Measurements from ENCODE around the gene TERT.

TERT gene

DNA sequence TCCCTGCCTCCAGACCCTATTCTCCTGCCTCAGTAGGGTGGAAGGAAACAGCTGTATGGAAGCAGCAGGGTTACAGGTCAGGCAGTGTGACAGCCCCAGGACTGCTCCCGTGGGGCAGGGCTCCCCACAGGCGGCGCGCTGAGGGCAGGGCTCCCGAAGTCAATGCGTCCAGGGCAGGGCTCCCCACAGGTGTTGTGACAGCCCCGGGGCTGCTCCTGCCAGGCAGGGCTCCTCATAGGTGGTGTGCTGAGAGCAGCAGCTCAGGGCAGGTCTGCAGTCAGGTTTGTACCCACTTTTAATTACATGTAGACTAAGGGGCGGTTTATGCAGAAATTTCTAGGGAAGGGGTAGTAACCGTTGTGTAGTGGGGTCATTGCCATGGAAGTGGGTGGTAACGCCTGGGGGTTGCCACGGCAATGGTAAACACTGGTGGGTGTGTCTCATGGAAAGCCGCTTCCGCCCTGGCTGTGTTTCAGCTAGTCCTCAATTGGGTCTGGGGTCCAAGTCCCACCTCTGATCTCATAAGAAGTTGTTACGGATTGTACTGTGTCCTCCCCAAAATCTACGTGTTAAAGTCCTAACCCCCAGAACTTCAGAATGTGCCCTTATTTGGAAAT is 16.7 kb upstream of the TERT start:
- peaks cover 56% of the 10 kb centered on the region for H3K4me1 Mint-ChIP-seq
- H3K4me3 Mint-ChIP-seq, result no peak overlapping the region
- ATAC-seq (replicated peaks; ENCODE audit: extremely low read depth, poor library complexity, severe bottlenecking), result no peak
- H3K9me3 Mint-ChIP-seq, result no peaks in the 10 kb centered on the region
- peaks cover 12% of the 10 kb centered on the region for H3K36me3 Mint-ChIP-seq (ENCODE audit: insufficient read depth)
- no peaks in the 10 kb centered on the region for H3K27me3 Mint-ChIP-seq
- DNase-seq (ENCODE audit: low spot score in 2 of 2), result no peak
- no peak overlapping the region for H3K27ac Mint-ChIP-seq (ENCODE audit: low read depth)

DNA sequence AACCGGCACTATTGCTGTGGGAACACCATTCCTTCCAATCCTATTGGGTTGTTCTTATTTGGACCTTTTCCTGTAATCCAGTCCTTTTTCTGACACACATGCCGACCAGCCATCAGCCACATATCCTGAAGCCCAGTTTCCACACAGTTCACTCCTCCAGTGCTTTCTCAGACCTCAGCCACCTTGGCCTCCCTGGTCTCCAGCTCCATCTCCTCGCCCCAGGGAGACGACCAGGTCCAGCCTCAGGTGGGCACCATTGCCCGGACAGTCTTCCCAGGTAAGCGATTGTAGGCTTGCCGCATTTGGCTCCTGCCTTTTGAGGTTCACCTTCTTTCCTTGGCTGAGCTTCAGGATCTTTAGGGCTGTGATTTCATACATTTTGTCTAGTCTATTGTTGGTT is 15.2 kb upstream of the TERT start:
- Mint-ChIP-seq H3K36me3 (ENCODE audit: insufficient read depth) (peaks cover 12% of the 10 kb centered on the region), H3K4me1 (peaks cover 42% of the 10 kb centered on the region), H3K4me3 (no peak overlapping the region), H3K9me3 (no peaks in the 10 kb centered on the region), H3K27ac (ENCODE audit: low read depth) (no peak overlapping the region), H3K27me3 (no peaks in the 10 kb centered on the region)
- no peak for ATAC-seq (replicated peaks; ENCODE audit: extremely low read depth, poor library complexity, severe bottlenecking)
- no peak for DNase-seq (ENCODE audit: low spot score in 2 of 2)

DNA sequence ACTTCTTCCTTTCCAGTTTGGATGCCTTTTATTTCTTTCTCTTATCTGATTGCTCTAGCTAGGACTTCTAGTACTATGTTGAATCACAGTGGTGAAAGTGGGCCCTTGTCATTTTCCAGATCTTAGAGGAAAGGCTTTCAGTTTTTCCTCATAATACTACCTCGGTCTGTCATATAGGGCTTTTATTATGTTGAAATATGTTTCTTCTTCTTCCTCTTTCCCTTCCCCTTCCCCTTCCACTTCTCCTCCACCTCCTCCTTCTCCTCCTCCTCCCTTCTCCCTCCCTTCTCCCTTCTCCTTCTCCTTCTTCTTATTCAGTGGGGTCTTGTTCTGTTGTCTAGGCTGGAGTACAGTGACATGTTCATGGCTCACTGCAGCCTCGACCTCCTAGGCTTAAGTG is 9.2 kb upstream of the TERT start:
- no peaks in the 10 kb centered on the region for H3K9me3 Mint-ChIP-seq
- H3K27ac Mint-ChIP-seq (ENCODE audit: low read depth), result no peak overlapping the region
- H3K4me1 Mint-ChIP-seq, result no peaks in the 10 kb centered on the region
- no peak overlapping the region for H3K4me3 Mint-ChIP-seq
- no peaks in the 10 kb centered on the region for H3K36me3 Mint-ChIP-seq (ENCODE audit: insufficient read depth)
- ATAC-seq (replicated peaks; ENCODE audit: extremely low read depth, poor library complexity, severe bottlenecking), result no peak
- H3K27me3 Mint-ChIP-seq, result no peaks in the 10 kb centered on the region
- DNase-seq (ENCODE audit: low spot score in 2 of 2), result no peak

DNA sequence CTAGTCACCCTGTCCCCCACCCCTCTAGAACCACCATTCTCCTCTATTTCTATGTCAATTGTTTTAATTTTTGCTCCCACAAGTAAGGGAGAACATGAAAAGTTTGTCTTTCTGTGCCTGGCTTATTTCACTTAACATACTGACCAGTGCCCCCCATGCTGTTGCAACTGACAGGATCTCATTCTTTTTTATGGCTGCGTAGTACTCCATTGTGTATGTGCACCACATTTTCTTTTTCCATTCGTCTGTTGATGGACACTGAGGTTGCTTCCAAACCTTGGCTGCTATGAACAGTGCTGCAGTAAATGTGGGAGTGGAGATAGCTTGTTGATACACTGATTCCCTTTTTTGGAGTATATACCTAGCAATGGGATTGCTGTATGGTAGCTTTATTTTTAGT is 7.4 kb upstream of the TERT start:
- H3K27ac Mint-ChIP-seq (ENCODE audit: low read depth), result no peak overlapping the region
- no peaks in the 10 kb centered on the region for H3K36me3 Mint-ChIP-seq (ENCODE audit: insufficient read depth)
- H3K4me1 Mint-ChIP-seq, result no peaks in the 10 kb centered on the region
- H3K4me3 Mint-ChIP-seq, result no peak overlapping the region
- H3K27me3 Mint-ChIP-seq, result no peaks in the 10 kb centered on the region
- ATAC-seq (replicated peaks; ENCODE audit: extremely low read depth, poor library complexity, severe bottlenecking) (no peak), DNase-seq (ENCODE audit: low spot score in 2 of 2) (no peak)
- H3K9me3 Mint-ChIP-seq, result no peaks in the 10 kb centered on the region

DNA sequence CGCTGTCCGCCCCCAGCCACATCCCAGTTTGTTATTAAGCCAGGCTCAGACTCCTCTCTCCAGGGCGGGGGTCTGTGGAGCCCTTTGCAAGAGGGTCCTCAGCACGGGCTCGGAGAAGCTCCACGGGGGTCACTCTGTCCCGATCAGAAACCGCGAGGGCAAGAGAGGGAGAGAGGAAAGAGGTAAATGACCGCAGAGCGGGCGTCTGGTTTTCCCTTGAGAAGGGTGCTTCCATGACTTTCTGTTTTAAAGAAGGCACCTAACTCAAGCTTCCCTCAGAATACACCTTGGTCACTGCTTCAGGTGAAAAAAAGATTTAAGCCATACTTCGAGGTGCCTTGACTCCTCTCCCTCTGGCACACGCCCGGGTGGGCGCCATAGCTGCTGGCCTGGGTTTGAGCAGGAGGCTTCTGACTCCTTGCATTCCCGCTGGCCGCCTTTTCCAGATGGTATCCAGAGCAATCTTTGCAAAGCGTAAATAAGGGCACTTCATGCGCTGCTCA is 5.8 kb upstream of the TERT start:
- no peak overlapping the region for H3K4me3 Mint-ChIP-seq
- H3K9me3 Mint-ChIP-seq, result no peaks in the 10 kb centered on the region
- H3K4me1 Mint-ChIP-seq, result no peaks in the 10 kb centered on the region
- H3K36me3 Mint-ChIP-seq (ENCODE audit: insufficient read depth), result no peaks in the 10 kb centered on the region
- ATAC-seq (replicated peaks; ENCODE audit: extremely low read depth, poor library complexity, severe bottlenecking) (no peak), DNase-seq (ENCODE audit: low spot score in 2 of 2) (no peak)
- no peak overlapping the region for H3K27ac Mint-ChIP-seq (ENCODE audit: low read depth)
- no peaks in the 10 kb centered on the region for H3K27me3 Mint-ChIP-seq

DNA sequence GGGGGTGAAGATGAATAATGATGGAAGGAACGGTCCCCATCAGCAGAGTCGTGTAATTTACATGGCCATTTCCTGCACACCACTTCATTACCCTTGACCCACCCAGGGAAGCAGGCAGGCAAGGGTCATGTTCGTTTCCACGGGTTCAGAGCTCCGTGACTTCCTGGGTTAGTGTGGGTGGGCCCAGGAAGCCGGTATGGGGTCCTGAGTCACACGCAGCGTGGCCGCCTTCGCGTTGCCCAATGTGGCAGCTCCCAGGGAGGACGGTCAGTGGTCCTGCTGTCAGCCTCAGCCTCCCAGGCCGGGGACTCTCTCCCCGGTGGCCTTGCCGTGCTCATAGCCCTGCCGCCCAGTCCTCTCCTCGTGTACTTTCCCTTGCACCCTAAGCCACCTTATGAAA is 5.1 kb upstream of the TERT start:
- H3K36me3 Mint-ChIP-seq (ENCODE audit: insufficient read depth), result no peaks in the 10 kb centered on the region
- H3K27ac Mint-ChIP-seq (ENCODE audit: low read depth), result no peak overlapping the region
- no peaks in the 10 kb centered on the region for H3K4me1 Mint-ChIP-seq
- H3K4me3 Mint-ChIP-seq, result no peak overlapping the region
- ATAC-seq (replicated peaks; ENCODE audit: extremely low read depth, poor library complexity, severe bottlenecking) (no peak), DNase-seq (ENCODE audit: low spot score in 2 of 2) (no peak)
- H3K27me3 Mint-ChIP-seq, result no peaks in the 10 kb centered on the region
- H3K9me3 Mint-ChIP-seq, result no peaks in the 10 kb centered on the region

DNA sequence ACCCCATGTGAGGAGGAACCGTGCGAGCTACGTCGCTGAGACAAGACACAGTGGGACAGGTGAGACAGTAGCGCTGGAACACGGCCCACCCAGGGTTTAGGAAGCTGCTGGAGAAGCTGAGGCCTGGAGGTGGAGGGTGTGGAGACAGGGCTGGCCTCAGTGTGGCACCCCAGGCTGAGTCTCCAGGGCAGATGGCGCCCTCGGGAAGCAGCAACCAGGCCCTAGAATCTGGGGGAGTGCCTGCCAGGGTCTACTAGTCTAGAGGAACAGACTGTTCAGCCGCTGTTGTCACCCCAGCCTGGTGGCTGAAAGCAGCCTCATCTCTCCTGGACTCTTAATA is 4.6 kb upstream of the TERT start:
- Mint-ChIP-seq H3K27me3 (no peaks in the 10 kb centered on the region), H3K36me3 (ENCODE audit: insufficient read depth) (no peaks in the 10 kb centered on the region), H3K4me3 (no peak overlapping the region), H3K4me1 (no peaks in the 10 kb centered on the region), H3K27ac (ENCODE audit: low read depth) (no peak overlapping the region), H3K9me3 (no peaks in the 10 kb centered on the region)
- no peak for DNase-seq (ENCODE audit: low spot score in 2 of 2)
- ATAC-seq (replicated peaks; ENCODE audit: extremely low read depth, poor library complexity, severe bottlenecking), result no peak

DNA sequence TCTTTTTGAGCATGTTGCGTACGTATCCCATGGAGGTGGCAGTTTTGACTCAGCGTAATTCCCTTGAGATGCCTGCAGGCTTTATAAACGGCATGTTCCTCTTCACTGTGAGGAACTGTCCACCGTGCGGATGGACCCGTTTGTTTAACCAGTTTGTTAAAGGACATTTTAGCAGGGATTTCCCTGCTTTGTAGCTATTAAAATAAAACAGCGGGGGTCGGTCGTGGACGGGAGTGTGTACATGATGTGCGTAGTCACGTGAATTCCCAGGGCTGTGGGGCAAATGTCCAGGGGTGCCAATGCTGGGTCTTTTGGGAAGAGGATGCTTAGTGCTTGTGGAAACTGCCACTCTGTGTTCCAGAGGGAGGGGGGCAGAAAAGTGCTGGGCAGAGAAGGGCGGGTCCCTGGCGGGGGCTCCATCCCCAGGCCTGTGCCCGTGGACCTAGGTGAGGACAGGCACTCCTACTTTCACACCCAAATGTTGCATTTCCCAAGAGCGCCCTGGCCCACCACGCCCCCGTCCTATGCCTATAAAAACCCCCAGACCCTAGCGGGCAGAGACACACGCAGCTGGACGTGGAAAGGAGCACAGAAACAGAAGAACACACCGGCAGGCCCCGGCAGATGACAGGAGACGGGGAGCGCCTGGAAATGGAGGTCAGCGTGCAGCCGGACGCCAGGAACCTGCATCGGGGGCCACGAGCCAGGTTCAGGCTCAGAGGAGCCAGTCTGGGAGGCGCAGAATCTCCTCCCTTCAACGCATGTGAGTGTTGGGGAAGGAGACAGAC is 4.0 kb upstream of the TERT start:
- no peaks in the 10 kb centered on the region for H3K4me1 Mint-ChIP-seq
- no peak overlapping the region for H3K27ac Mint-ChIP-seq (ENCODE audit: low read depth)
- ATAC-seq (replicated peaks; ENCODE audit: extremely low read depth, poor library complexity, severe bottlenecking) (no peak), DNase-seq (ENCODE audit: low spot score in 2 of 2) (no peak)
- H3K4me3 Mint-ChIP-seq, result no peak overlapping the region
- H3K27me3 Mint-ChIP-seq, result no peaks in the 10 kb centered on the region
- H3K9me3 Mint-ChIP-seq, result no peaks in the 10 kb centered on the region
- no peaks in the 10 kb centered on the region for H3K36me3 Mint-ChIP-seq (ENCODE audit: insufficient read depth)

DNA sequence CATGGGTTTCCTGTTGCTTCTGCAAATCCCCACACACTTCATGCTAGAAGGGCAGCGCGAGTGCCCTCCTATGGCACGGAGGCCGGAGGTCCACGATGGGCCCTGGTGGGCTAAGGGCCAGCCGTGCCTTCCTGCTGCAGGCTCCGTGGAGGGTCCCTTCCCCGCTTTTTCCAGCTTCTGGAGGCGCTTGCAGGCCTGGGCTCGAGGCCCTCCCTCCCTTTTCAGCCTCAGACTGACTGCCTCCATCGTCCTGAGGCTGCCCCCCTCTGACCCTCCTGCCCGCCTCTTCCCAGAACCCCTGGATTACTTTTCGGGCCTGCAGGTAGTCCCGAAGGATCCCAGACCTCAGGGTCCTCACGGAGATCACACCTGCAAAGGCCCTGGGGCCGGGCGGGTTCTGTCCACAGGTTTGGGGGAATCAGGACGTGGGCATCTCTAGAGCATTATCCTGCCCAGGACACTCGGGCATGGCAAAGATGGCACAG is 3.2 kb upstream of the TERT start:
- H3K4me3 Mint-ChIP-seq, result no peak overlapping the region

DNA sequence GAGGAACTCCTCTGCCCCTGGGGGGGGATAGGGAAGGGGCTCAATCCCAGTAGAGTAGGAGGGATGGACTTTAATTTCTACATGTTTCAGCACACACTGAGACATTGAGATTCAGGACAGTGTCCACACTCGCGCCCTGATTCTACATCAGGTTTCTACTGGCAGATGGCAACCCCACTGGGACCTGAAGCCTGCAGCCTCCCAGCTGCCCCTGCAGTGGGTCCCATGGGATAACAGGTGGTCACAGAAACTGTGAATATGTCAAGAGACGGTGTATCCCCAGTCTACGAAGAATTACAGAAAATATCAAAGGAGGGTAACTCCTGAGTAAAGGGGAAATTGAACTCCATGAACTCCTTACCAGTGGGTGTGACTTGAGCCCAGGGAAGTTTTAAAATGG is 2.4 kb upstream of the TERT start:
- ATAC-seq (replicated peaks; ENCODE audit: extremely low read depth, poor library complexity, severe bottlenecking), result no peak
- no peaks in the 10 kb centered on the region for H3K4me1 Mint-ChIP-seq
- no peak for DNase-seq (ENCODE audit: low spot score in 2 of 2)
- H3K9me3 Mint-ChIP-seq, result no peaks in the 10 kb centered on the region
- no peak overlapping the region for H3K4me3 Mint-ChIP-seq
- H3K27me3 Mint-ChIP-seq, result no peaks in the 10 kb centered on the region
- H3K27ac Mint-ChIP-seq (ENCODE audit: low read depth), result no peak overlapping the region
- peaks cover 2% of the 10 kb centered on the region for H3K36me3 Mint-ChIP-seq (ENCODE audit: insufficient read depth)

More for the DNA sequence above, 3.2 kb upstream of the TERT start:
- H3K4me1 Mint-ChIP-seq, result no peaks in the 10 kb centered on the region
- H3K9me3 Mint-ChIP-seq, result no peaks in the 10 kb centered on the region
- no peaks in the 10 kb centered on the region for H3K36me3 Mint-ChIP-seq (ENCODE audit: insufficient read depth)
- DNase-seq (ENCODE audit: low spot score in 2 of 2) (no peak), ATAC-seq (replicated peaks; ENCODE audit: extremely low read depth, poor library complexity, severe bottlenecking) (no peak)
- no peaks in the 10 kb centered on the region for H3K27me3 Mint-ChIP-seq
- no peak overlapping the region for H3K27ac Mint-ChIP-seq (ENCODE audit: low read depth)

DNA sequence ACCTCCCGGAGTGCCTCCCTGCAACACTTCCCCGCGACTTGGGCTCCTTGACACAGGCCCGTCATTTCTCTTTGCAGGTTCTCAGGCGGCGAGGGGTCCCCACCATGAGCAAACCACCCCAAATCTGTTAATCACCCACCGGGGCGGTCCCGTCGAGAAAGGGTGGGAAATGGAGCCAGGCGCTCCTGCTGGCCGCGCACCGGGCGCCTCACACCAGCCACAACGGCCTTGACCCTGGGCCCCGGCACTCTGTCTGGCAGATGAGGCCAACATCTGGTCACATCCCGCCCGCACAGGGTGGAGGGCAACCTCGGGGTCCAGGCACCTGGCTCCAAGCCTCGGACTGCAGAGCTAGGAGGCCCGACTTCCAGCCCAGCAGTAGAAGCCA is 776 bp upstream of the TERT start:
- peak overlapping the region; percentile 34 for H3K4me3 Mint-ChIP-seq
- no peaks in the 10 kb centered on the region for H3K27me3 Mint-ChIP-seq
- no peak overlapping the region for H3K27ac Mint-ChIP-seq (ENCODE audit: low read depth)
- DNase-seq (ENCODE audit: low spot score in 2 of 2) (no peak), ATAC-seq (replicated peaks; ENCODE audit: extremely low read depth, poor library complexity, severe bottlenecking) (no peak)
- peaks cover 2% of the 10 kb centered on the region for H3K36me3 Mint-ChIP-seq (ENCODE audit: insufficient read depth)
- H3K4me1 Mint-ChIP-seq, result no peaks in the 10 kb centered on the region
- H3K9me3 Mint-ChIP-seq, result no peaks in the 10 kb centered on the region

DNA sequence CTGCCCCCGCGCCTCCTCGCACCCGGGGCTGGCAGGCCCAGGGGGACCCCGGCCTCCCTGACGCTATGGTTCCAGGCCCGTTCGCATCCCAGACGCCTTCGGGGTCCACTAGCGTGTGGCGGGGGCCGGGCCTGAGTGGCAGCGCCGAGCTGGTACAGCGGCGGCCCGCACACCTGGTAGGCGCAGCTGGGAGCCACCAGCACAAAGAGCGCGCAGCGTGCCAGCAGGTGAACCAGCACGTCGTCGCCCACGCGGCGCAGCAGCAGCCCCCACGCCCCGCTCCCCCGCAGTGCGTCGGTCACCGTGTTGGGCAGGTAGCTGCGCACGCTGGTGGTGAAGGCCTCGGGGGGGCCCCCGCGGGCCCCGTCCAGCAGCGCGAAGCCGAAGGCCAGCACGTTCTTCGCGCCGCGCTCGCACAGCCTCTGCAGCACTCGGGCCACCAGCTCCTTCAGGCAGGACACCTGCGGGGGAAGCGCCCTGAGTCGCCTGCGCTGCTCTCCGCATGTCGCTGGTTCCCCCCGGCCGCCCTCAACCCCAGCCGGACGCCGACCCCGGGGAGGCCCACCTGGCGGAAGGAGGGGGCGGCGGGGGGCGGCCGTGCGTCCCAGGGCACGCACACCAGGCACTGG is 548 bp downstream of the TERT start:
- peaks cover 2% of the 10 kb centered on the region for H3K36me3 Mint-ChIP-seq (ENCODE audit: insufficient read depth)
- H3K4me3 Mint-ChIP-seq, result no peak overlapping the region
- H3K27ac Mint-ChIP-seq (ENCODE audit: low read depth), result no peak overlapping the region
- H3K4me1 Mint-ChIP-seq, result no peaks in the 10 kb centered on the region
- H3K9me3 Mint-ChIP-seq, result no peaks in the 10 kb centered on the region
- no peak for DNase-seq (ENCODE audit: low spot score in 2 of 2)
- H3K27me3 Mint-ChIP-seq, result no peaks in the 10 kb centered on the region
- ATAC-seq (replicated peaks; ENCODE audit: extremely low read depth, poor library complexity, severe bottlenecking), result no peak
